GM23338 (cell line): ENCODE data around the gene ZSCAN1.

Source experiments
- CREB1 ChIP-seq: fragments of 250-450 bp; sonication (Bioruptor Pico); IDR thresholded peaks from 2 replicates; pipeline ENCODE4 v1.5.0; 2020; ENCODE audit warnings: low read depth, mild to moderate bottlenecking, moderate library complexity
- EZH2 ChIP-seq: fragments of 200-600 bp; sonication (generic); IDR thresholded peaks from one replicate; pipeline ENCODE4 v1.8.0; 2017; ENCODE audit warnings: antibody characterized with exemption, mild to moderate bottlenecking, low read depth; ENCODE audit not compliant: unreplicated experiment
- EZH2phosphoT487 ChIP-seq: fragments of 200-600 bp; sonication (generic); IDR thresholded peaks from one replicate; pipeline ENCODE4 v1.8.1; 2018; ENCODE audit warnings: antibody characterized with exemption; ENCODE audit not compliant: unreplicated experiment
- NANOG ChIP-seq: IDR thresholded peaks from 2 replicates; pipeline ENCODE4 v1.6.1; 2016; ENCODE audit warnings: antibody characterized with exemption, borderline replicate concordance
- POLR2AphosphoS5 ChIP-seq: IDR thresholded peaks from 2 replicates; pipeline ENCODE4 v1.6.1; 2016; ENCODE audit warnings: antibody characterized with exemption, low read depth
- STAT1 ChIP-seq: IDR thresholded peaks from one replicate; pipeline ENCODE4 v1.6.1; 2016; ENCODE audit warnings: antibody characterized with exemption; ENCODE audit not compliant: unreplicated experiment
- ZNF114 ChIP-seq: fragments of 250-450 bp; sonication (Bioruptor Pico); IDR thresholded peaks from 2 replicates; pipeline ENCODE4 v1.5.0; 2020; ENCODE audit warnings: mild to moderate bottlenecking, moderate library complexity
- TF ChIP-seq, protein P1 (sequence below), 2 experiments: fragments of 200-600 bp in 1 of 2; sonication (generic) in 1 of 2; conservative IDR thresholded peaks; 2 replicates each; pipeline versions ENCODE4 v1.5.1 to v1.6.1; 2016 to 2017; ENCODE audit warnings: antibody characterized with exemption in 2 of 2, low read depth in 2 of 2, mild to moderate bottlenecking in 2 of 2, moderate library complexity in 1 of 2
- TF ChIP-seq, protein P2 (sequence below): IDR thresholded peaks from one replicate; pipeline ENCODE4 v1.6.1; 2018; ENCODE audit warnings: antibody characterized with exemption; ENCODE audit not compliant: unreplicated experiment
- TF ChIP-seq, protein P3 (sequence below): IDR thresholded peaks from 2 replicates; pipeline ENCODE4 v1.6.1; 2016; ENCODE audit warnings: antibody characterized with exemption

DNA sequence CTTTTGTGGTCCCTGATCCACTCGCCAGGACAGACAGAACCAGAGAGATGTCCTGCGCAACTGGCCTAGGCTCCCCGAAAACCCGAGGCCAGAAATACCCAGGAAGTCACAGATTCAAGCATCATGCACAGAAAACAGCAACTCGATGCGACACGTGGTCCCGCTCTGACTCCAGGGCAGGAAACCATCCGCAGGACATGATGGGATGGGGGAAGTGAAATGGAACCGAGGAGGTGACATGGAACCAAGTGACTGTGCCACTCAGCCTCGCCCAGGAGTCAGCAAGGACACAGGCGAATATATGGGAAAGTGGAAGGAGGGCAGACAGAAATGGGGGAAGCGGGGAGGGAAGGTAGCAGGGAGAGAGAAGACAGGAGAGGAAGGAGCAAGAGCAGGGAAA lies 63.1 kb downstream of the ZSCAN1 start:
- TF ChIP-seq, protein P1, sequence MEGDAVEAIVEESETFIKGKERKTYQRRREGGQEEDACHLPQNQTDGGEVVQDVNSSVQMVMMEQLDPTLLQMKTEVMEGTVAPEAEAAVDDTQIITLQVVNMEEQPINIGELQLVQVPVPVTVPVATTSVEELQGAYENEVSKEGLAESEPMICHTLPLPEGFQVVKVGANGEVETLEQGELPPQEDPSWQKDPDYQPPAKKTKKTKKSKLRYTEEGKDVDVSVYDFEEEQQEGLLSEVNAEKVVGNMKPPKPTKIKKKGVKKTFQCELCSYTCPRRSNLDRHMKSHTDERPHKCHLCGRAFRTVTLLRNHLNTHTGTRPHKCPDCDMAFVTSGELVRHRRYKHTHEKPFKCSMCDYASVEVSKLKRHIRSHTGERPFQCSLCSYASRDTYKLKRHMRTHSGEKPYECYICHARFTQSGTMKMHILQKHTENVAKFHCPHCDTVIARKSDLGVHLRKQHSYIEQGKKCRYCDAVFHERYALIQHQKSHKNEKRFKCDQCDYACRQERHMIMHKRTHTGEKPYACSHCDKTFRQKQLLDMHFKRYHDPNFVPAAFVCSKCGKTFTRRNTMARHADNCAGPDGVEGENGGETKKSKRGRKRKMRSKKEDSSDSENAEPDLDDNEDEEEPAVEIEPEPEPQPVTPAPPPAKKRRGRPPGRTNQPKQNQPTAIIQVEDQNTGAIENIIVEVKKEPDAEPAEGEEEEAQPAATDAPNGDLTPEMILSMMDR (conservative IDR thresholded peaks at IDR 0.05; ENCODE audit: low read depth in 2 of 2): no peak
- TF ChIP-seq EZH2 (no peak), POLR2AphosphoS5 (no peak), NANOG (no peak), CREB1 (CRISPR knock-in tag) (no peak), STAT1 (no peak), EZH2phosphoT487 (no peak), ZNF114 (CRISPR knock-in tag) (no peak)
- TF ChIP-seq, protein P2, sequence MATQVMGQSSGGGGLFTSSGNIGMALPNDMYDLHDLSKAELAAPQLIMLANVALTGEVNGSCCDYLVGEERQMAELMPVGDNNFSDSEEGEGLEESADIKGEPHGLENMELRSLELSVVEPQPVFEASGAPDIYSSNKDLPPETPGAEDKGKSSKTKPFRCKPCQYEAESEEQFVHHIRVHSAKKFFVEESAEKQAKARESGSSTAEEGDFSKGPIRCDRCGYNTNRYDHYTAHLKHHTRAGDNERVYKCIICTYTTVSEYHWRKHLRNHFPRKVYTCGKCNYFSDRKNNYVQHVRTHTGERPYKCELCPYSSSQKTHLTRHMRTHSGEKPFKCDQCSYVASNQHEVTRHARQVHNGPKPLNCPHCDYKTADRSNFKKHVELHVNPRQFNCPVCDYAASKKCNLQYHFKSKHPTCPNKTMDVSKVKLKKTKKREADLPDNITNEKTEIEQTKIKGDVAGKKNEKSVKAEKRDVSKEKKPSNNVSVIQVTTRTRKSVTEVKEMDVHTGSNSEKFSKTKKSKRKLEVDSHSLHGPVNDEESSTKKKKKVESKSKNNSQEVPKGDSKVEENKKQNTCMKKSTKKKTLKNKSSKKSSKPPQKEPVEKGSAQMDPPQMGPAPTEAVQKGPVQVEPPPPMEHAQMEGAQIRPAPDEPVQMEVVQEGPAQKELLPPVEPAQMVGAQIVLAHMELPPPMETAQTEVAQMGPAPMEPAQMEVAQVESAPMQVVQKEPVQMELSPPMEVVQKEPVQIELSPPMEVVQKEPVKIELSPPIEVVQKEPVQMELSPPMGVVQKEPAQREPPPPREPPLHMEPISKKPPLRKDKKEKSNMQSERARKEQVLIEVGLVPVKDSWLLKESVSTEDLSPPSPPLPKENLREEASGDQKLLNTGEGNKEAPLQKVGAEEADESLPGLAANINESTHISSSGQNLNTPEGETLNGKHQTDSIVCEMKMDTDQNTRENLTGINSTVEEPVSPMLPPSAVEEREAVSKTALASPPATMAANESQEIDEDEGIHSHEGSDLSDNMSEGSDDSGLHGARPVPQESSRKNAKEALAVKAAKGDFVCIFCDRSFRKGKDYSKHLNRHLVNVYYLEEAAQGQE: no peak
- TF ChIP-seq, protein P3, sequence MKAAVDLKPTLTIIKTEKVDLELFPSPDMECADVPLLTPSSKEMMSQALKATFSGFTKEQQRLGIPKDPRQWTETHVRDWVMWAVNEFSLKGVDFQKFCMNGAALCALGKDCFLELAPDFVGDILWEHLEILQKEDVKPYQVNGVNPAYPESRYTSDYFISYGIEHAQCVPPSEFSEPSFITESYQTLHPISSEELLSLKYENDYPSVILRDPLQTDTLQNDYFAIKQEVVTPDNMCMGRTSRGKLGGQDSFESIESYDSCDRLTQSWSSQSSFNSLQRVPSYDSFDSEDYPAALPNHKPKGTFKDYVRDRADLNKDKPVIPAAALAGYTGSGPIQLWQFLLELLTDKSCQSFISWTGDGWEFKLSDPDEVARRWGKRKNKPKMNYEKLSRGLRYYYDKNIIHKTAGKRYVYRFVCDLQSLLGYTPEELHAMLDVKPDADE: no peak
